Endothelial cell of umbilical vein (primary cell): ENCODE data around the gene SYT8.

Experiments
- CTCF ChIP-seq, 2 donors: IDR thresholded peaks; 1 replicate in 1 of 2; 2 replicates in 1 of 2; pipeline ENCODE4 v1.5.1; 2011; ENCODE audit warnings: low read length in 2 of 2, mild to moderate bottlenecking in 2 of 2, moderate library complexity in 2 of 2, control low read depth in 1 of 2, inconsistent platforms in 1 of 2, low read depth in 1 of 2; ENCODE audit not compliant: insufficient read depth in 1 of 2; ENCODE audit errors: extremely low read depth in 1 of 2
- MAX ChIP-seq: IDR thresholded peaks from 2 replicates; pipeline ENCODE4 v1.6.1; 2011; ENCODE audit not compliant: insufficient read depth, insufficient read length
- MYC ChIP-seq: IDR thresholded peaks from one replicate; pipeline ENCODE4 v1.6.1; 2011; ENCODE audit warnings: mild to moderate bottlenecking, low read depth, low read length
- POLR2A ChIP-seq: IDR thresholded peaks from 2 replicates; pipeline ENCODE4 v1.6.1; 2012; ENCODE audit warnings: low read depth, mild to moderate bottlenecking, control low read depth, low read length

GRCh38 chr11:1859004-1859403 lies 24.2 kb downstream of the SYT8 start:
- TF ChIP-seq POLR2A (no peak), MYC (no peak), CTCF (IDR thresholded peaks at IDR 0.05; ENCODE audit: extremely low read depth in 1 of 2, insufficient read depth in 1 of 2, low read depth in 1 of 2, low read length in 2 of 2) (no peak), MAX (no peak)
